ENCODE results near the gene FGF3. TPM values are rescaled to one million over a fixed set of nuclear protein-coding genes. Genes with fewer than 3 reads are reported as not detected.
"Not testable (repeated sequence)": the region's sequence is repeated elsewhere in the genome, so short reads cannot be mapped to it uniquely, and the experiment has no call there.

Gene FGF3
- total and polyA plus RNA-seq, 4 donors = not detected

DNA sequence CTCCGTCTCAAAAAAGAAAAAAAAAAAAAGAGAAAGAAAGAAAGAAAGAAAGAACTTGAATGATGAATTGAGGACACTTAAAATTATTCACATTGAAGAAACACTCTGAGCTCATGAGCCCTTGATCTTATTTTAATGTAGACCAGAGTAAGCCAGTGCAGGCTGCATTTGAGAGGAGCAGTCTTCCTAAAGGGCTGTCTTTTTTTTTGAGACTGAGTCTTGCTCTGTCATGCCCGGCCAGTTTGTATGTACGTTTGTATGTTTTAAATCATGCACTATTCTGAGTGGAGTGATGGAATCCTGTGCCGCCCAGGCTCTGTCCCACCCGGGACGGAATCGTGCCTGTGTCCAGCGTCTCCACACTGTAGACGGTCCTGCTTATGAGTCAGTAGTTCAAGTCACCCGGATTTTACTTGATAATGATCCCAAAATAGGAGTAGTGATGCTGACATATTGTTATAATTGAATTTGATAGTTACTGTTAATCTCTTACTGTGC lies 53.7 kb downstream of the FGF3 start:
- H3K36me3 ChIP-seq (ENCODE audit: control insufficient read depth in 4 of 4, insufficient read depth in 4 of 4, low read length in 4 of 4) = no peaks in the 10 kb centered on the region
- peaks cover 0 to 23% (median 7%) of the 10 kb centered on the region in 3 donors for H3K27me3 ChIP-seq (ENCODE audit: control insufficient read depth in 3 of 3, insufficient read depth in 3 of 3, low read length in 2 of 3)
- no peak overlapping the region for H3K4me3 ChIP-seq
- ATAC-seq (ENCODE audit: insufficient read depth, low FRiP score) (no peak), DNase-seq (no peak)
- H3K27ac ChIP-seq (ENCODE audit: low read depth in 1 of 2, low read length in 1 of 2) = no peak overlapping the region
- peaks cover 0 to 10% (median 0%) of the 10 kb centered on the region in 4 donors for H3K9me3 ChIP-seq (ENCODE audit: control insufficient read depth in 4 of 4, insufficient read depth in 3 of 4, low read length in 3 of 4)
- no peak overlapping the region for H3K9ac ChIP-seq (ENCODE audit: insufficient read depth in 1 of 2, low read length in 2 of 2)
- H3K4me1 ChIP-seq (ENCODE audit: control insufficient read depth in 5 of 5, insufficient read depth in 5 of 5, low read length in 5 of 5) = peaks cover 0 to 2% (median 0%) of the 10 kb centered on the region in 5 donors
- no peak for TF ChIP-seq CTCF (IDR thresholded peaks at IDR 0.05; ENCODE audit: control extremely low read depth, extremely low read depth)
- 68 to 78% methylated on average over 10 of the region's 10 CpGs for WGBS, 2 donors

DNA sequence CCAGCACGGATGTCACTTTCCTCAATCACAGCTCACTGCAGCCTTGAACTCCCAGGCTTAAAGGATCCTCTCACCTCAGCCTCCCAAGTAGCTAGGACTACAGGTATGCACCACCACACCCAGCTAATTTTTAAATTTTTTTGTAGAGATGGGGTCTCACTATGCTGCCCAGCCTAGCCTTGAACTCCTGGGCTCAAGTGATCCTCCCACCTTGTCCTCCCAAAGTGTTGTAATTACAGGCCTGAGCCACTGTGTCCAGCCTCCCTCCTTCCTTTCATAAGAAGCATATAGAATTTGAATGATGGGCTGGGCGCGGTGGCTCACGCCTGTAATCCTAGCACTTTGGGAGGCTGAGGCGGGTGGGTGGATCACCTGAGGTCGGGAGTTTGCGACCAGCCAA lies 54.3 kb downstream of the FGF3 start:
- not testable (repeated sequence) for DNase-seq; H3K27ac ChIP-seq (ENCODE audit: low read depth in 1 of 2, low read length in 1 of 2); H3K4me1 ChIP-seq (ENCODE audit: control insufficient read depth in 5 of 5, insufficient read depth in 5 of 5, low read length in 5 of 5); H3K36me3 ChIP-seq (ENCODE audit: control insufficient read depth in 4 of 4, insufficient read depth in 4 of 4, low read length in 4 of 4); H3K9ac ChIP-seq (ENCODE audit: insufficient read depth in 1 of 2, low read length in 2 of 2); ATAC-seq (ENCODE audit: insufficient read depth, low FRiP score); H3K4me3 ChIP-seq
- 87 to 95% methylated on average over 7 of the region's 7 CpGs for WGBS, 2 donors
- peaks cover 0 to 10% (median 0%) of the 10 kb centered on the region in 4 donors for H3K9me3 ChIP-seq (ENCODE audit: control insufficient read depth in 4 of 4, insufficient read depth in 3 of 4, low read length in 3 of 4)
- peaks cover 0 to 17% (median 5%) of the 10 kb centered on the region in 3 donors for H3K27me3 ChIP-seq (ENCODE audit: control insufficient read depth in 3 of 3, insufficient read depth in 3 of 3, low read length in 2 of 3)

DNA sequence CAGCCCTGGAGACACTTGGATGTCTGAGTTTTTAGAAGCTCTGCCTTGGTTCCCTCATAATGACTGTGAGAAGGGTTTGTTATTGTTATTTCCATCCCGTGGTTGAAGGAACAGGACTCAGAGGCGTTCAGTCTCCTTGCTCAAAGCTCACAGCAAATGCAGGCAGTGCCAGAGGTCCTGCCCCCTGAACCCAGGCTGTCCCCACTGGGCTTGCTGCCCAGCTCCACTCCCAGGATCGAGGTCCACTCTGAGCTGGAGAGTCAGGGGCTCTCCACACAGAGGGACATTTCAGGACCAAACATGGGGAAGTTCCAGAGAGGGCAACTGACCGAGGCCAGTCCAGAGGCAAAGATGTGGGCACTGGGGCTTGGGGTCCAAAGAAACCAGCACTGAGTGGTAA lies 58.9 kb downstream of the FGF3 start:
- no peak for TF ChIP-seq CTCF (IDR thresholded peaks at IDR 0.05; ENCODE audit: control extremely low read depth, extremely low read depth)
- Histone ChIP-seq H3K36me3 (ENCODE audit: control insufficient read depth in 4 of 4, insufficient read depth in 4 of 4, low read length in 4 of 4) (no peaks in the 10 kb centered on the region), H3K9me3 (ENCODE audit: control insufficient read depth in 4 of 4, insufficient read depth in 3 of 4, low read length in 3 of 4) (peaks cover 0 to 21% (median 3%) of the 10 kb centered on the region in 4 donors), H3K9ac (ENCODE audit: insufficient read depth in 1 of 2, low read length in 2 of 2) (no peak overlapping the region), H3K4me1 (ENCODE audit: control insufficient read depth in 5 of 5, insufficient read depth in 5 of 5, low read length in 5 of 5) (no peaks in the 10 kb centered on the region), H3K4me3 (no peak overlapping the region), H3K27me3 (ENCODE audit: control insufficient read depth in 3 of 3, insufficient read depth in 3 of 3, low read length in 2 of 3) (peaks cover 0 to under 1% (median 0%) of the 10 kb centered on the region in 3 donors), H3K27ac (ENCODE audit: low read depth in 1 of 2, low read length in 1 of 2) (no peak overlapping the region)
- WGBS, 2 donors = 42 to 64% methylated on average over 4 of the region's 4 CpGs
- DNase-seq = peak in 1 of 3 donors; percentile 11
- ATAC-seq (ENCODE audit: insufficient read depth, low FRiP score) = no peak

Other genes with a start within 250 kb of the FGF3 start
- gene CCND1, start 178.3 kb downstream of the FGF3 start, total RNA-seq = 100 to 1,000 TPM; 101 to 190 TPM
- gene CCND1, start 178.3 kb downstream of the FGF3 start, polyA plus RNA-seq = 10 to 100 TPM; 32.1 to 67.5 TPM
- 10 to 100 TPM; 12.4 to 25.9 TPM for gene LTO1, start 144.1 kb downstream of the FGF3 start, total RNA-seq
- 10 to 100 TPM; 12.8 to 27.5 TPM for gene LTO1, start 144.1 kb downstream of the FGF3 start, polyA plus RNA-seq
- under 1 TPM in 1 of 2 donors, not detected in 1; 0.09 TPM for gene FGF19, start 115.4 kb downstream of the FGF3 start, total RNA-seq
- not detected for gene FGF19, start 115.4 kb downstream of the FGF3 start, polyA plus RNA-seq
- not detected for gene FGF4, start 44.1 kb downstream of the FGF3 start, total RNA-seq
- gene FGF4, start 44.1 kb downstream of the FGF3 start, polyA plus RNA-seq = not detected